ENCODE results near the gene RAB24. TPM values are rescaled to one million over a fixed set of nuclear protein-coding genes. Genes with fewer than 3 reads are reported as not detected.
"Not testable (repeated sequence)": the region's sequence is repeated elsewhere in the genome, so short reads cannot be mapped to it uniquely, and the experiment has no call there.

Gene RAB24
- total RNA-seq, 6 experiments from 2014 or later = 11.0 to 28.8 (median 16.2) TPM

GRCh38 chr5:177265395-177265794, 38.1 kb downstream of the RAB24 start:
- peak in 1 of 4 donors; percentile 36 for ATAC-seq
- no peak overlapping the region for H3K27ac ChIP-seq
- intact Hi-C loops (cut with DNase I) = no loop called here

GRCh38 chr5:177264178-177264577, 39.3 kb downstream of the RAB24 start:
- peaks cover 0 to 10% (median 0%) of the 10 kb centered on the region in 4 donors for H3K4me1 ChIP-seq
- H3K27ac ChIP-seq = no peak overlapping the region
- no peaks in the 10 kb centered on the region for H3K27me3 ChIP-seq
- H3K4me3 ChIP-seq = no peak overlapping the region
- H3K36me3 ChIP-seq = peaks cover 0 to 69% (median 17%) of the 10 kb centered on the region in 4 donors
- ATAC-seq (no peak), DNase-seq (no peak)
- H3K9me3 ChIP-seq = no peaks in the 10 kb centered on the region
- 69% methylated on average over 1 of the region's 1 CpG for whole genome bisulfite sequencing (ENCODE audit: insufficient coverage, low coverage, low lambda C conversion rate, missing lambda C conversion rate)
- intact Hi-C loops (cut with DNase I) = no loop called here
- no peak for TF ChIP-seq CTCF (IDR thresholded peaks at IDR 0.05)
- TF ChIP-seq POLR2A (IDR thresholded peaks at IDR 0.05) = no peak

More at GRCh38 chr5:177265395-177265794, 38.1 kb downstream of the RAB24 start:
- Histone ChIP-seq H3K27me3 (no peaks in the 10 kb centered on the region), H3K4me3 (no peak overlapping the region), H3K9me3 (no peaks in the 10 kb centered on the region), H3K36me3 (peaks cover 0 to 70% (median 15%) of the 10 kb centered on the region in 4 donors), H3K4me1 (peaks cover 0 to 10% (median 0%) of the 10 kb centered on the region in 4 donors)
- no peak for TF ChIP-seq POLR2A (IDR thresholded peaks at IDR 0.05)
- TF ChIP-seq CTCF (IDR thresholded peaks at IDR 0.05) = no peak
- 94% methylated on average over 6 of the region's 16 CpGs for WGBS (ENCODE audit: insufficient coverage, low coverage, low lambda C conversion rate, missing lambda C conversion rate)
- no peak for DNase-seq

GRCh38 chr5:177261510-177261909, 42.0 kb downstream of the RAB24 start:
- Histone ChIP-seq H3K4me1 (peaks cover 0 to 10% (median 0%) of the 10 kb centered on the region in 4 donors), H3K36me3 (peaks cover 0 to 63% (median 19%) of the 10 kb centered on the region in 4 donors), H3K27me3 (no peaks in the 10 kb centered on the region), H3K27ac (peak overlapping the region in 1 of 3 donors; percentile 5), H3K9me3 (no peaks in the 10 kb centered on the region), H3K4me3 (no peak overlapping the region)
- intact Hi-C loops (cut with DNase I) = no loop called here
- peak in 3 of 4 donors; percentile 27 to 67 (median 58) for ATAC-seq
- no peak for TF ChIP-seq CTCF (IDR thresholded peaks at IDR 0.05)
- no peak for TF ChIP-seq POLR2A (IDR thresholded peaks at IDR 0.05)
- WGBS (ENCODE audit: insufficient coverage, low coverage, low lambda C conversion rate, missing lambda C conversion rate) = 64% methylated on average over 1 of the region's 1 CpG
- DNase-seq = no peak

GRCh38 chr5:177260961-177261360, 42.6 kb downstream of the RAB24 start:
- Histone ChIP-seq H3K27me3 (no peaks in the 10 kb centered on the region), H3K27ac (no peak overlapping the region), H3K4me3 (no peak overlapping the region), H3K4me1 (peaks cover 0 to 10% (median 0%) of the 10 kb centered on the region in 4 donors), H3K36me3 (peaks cover 0 to 63% (median 19%) of the 10 kb centered on the region in 4 donors), H3K9me3 (no peaks in the 10 kb centered on the region)
- 99% methylated on average over 5 of the region's 7 CpGs for WGBS (ENCODE audit: insufficient coverage, low coverage, low lambda C conversion rate, missing lambda C conversion rate)
- intact Hi-C loops (cut with DNase I) = no loop called here
- no peak for TF ChIP-seq CTCF (IDR thresholded peaks at IDR 0.05)
- TF ChIP-seq POLR2A (IDR thresholded peaks at IDR 0.05) = no peak
- ATAC-seq (no peak), DNase-seq (no peak)

GRCh38 chr5:177258711-177259110, 44.8 kb downstream of the RAB24 start:
- ATAC-seq; DNase-seq; H3K27me3 ChIP-seq; H3K4me3 ChIP-seq; H3K27ac ChIP-seq; H3K9me3 ChIP-seq; intact Hi-C loops (cut with DNase I): not testable (repeated sequence)
- Histone ChIP-seq H3K36me3 (peaks cover 0 to 76% (median 18%) of the 10 kb centered on the region in 4 donors), H3K4me1 (peaks cover 0 to 10% (median 0%) of the 10 kb centered on the region in 4 donors)
- 82% methylated on average over 5 of the region's 7 CpGs for WGBS (ENCODE audit: insufficient coverage, low coverage, low lambda C conversion rate, missing lambda C conversion rate)

All from right lobe of liver (tissue), 6 donors.